Measurements from ENCODE around the gene LDB2. TPM values are rescaled to one million over a fixed set of nuclear protein-coding genes. Genes with fewer than 3 reads are reported as not detected.

Gene LDB2
- total and polyA plus RNA-seq, 2 of the 8 experiments (the other 6 are each of a cell fraction or from before 2014, with no cell fraction given): 57.0 to 140 TPM

- TF ChIP-seq EZH2 (IDR thresholded peaks at IDR 0.05; ENCODE audit: low read depth, low read length, severe bottlenecking): no peak
- TF ChIP-seq ASH2L (IDR thresholded peaks at IDR 0.05; ENCODE audit: low read length): no peak
Measured at GRCh38 chr4:16817286-16817685, 81.2 kb downstream of the LDB2 start (continued).

Measured in H1 (cell line).